GM18498 (cell line): ENCODE measurements around the gene ALS2CL.
"Not testable (repeated sequence)": the region's sequence is repeated elsewhere in the genome, so short reads cannot be mapped to it uniquely, and the experiment has no call there.

Experiments used
- ATAC-seq: cut with Tn5 transposase; IDR thresholded peaks from one replicate; pipeline ENCODE4 v1.9.1; 2021; ENCODE audit warnings: mild to moderate bottlenecking, moderate library complexity; ENCODE audit not compliant: unreplicated experiment

Gene ALS2CL, protein sequence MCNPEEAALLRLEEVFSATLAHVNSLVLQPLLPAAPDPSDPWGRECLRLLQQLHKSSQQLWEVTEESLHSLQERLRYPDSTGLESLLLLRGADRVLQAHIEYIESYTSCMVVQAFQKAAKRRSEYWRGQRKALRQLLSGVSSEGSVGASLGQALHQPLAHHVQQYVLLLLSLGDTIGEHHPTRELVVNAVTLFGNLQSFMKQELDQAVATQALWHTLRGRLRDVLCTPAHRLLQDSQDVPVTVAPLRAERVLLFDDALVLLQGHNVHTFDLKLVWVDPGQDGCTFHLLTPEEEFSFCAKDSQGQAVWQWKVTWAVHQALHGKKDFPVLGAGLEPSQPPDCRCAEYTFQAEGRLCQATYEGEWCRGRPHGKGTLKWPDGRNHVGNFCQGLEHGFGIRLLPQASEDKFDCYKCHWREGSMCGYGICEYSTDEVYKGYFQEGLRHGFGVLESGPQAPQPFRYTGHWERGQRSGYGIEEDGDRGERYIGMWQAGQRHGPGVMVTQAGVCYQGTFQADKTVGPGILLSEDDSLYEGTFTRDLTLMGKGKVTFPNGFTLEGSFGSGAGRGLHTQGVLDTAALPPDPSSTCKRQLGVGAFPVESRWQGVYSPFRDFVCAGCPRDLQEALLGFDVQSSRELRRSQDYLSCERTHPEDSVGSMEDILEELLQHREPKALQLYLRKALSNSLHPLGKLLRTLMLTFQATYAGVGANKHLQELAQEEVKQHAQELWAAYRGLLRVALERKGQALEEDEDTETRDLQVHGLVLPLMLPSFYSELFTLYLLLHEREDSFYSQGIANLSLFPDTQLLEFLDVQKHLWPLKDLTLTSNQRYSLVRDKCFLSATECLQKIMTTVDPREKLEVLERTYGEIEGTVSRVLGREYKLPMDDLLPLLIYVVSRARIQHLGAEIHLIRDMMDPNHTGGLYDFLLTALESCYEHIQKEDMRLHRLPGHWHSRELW

GRCh38 chr3:46693038-46693891 is at the start of gene ALS2CL:
Gene ALS2CL, minus strand, starts transcription at chr3:46693679. Its CDS starts 4,239 bp downstream, at chr3:46689440.
- ATAC-seq = no peak

DNA sequence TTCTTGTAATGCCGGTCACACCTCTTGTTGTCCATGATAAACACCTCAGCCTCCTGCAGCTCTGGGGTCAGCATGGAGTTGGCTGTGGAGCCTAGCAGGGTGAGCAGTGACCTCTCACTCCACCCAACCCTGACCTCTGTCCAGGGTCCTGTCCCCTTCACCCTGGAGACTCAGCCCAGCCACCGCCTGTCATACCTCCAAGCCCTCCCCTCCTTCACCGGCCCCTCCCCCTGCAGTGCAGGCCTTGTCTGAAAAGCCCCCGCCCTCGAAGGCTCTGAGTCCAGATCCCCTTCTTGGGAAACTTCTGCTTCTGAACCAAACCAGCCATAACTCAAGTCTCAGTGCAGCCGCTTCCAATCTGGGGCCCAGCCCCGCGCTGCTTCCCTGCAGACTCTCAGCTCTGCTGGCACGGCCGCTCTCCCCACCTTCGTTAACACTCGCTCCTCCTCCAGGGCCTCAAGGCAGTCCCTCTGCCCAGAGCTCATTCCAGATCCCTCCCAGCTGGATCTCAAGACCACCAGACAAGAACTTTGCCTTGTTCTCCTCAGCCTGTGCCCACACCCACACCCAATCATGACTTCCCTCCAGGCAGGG is 49.6 kb upstream of the ALS2CL start:
- no peak for ATAC-seq

DNA sequence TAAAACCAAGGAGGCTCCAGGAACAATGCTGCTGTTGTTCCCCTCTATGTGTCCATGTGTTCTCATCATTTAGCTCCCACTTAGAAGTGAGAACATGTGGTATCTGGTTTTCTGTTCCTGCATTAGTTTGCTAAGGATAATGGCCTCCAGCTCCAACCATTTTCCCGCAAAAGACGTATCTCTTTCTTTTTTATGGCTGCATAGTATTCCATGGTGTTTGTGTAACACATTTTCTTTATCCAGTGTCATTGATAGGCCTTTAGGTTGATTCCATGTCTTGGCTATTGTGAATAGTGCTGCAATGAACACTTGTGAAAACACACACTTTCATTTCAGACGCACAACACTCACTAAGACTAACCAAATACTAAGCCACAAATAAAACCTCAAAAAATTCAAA is 46.1 kb upstream of the ALS2CL start:
- ATAC-seq = not testable (repeated sequence)

- no peak for ATAC-seq
These were observed 43.9 kb upstream of the ALS2CL start for GRCh38 chr3:46737329-46737731.

GRCh38 chr3:46736006-46736872 is 42.8 kb upstream of the ALS2CL start:
- ATAC-seq = no peak

GRCh38 chr3:46734773-46735172 is 41.3 kb upstream of the ALS2CL start:
- ATAC-seq = no peak

GRCh38 chr3:46733026-46733800 is 39.7 kb upstream of the ALS2CL start:
- ATAC-seq = no peak

DNA sequence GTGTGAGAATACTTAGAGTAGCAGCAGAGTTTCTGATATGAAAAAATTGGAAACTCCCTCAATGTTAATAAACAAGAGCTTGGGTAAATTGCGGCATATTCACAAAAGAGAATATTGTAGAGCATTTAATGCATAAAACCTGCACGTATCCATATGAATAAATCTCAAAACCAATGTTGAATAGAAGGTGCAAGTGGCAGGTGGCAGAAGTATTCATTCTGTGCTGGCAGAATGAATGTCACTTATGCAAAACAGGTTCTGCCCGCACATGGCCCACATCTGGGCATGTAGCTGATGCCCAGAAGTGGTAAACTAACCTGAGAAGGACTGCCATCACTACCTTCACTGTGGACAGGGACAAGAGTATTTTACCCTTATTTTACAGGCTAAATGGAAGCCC is 38.3 kb upstream of the ALS2CL start:
- no peak for ATAC-seq

DNA sequence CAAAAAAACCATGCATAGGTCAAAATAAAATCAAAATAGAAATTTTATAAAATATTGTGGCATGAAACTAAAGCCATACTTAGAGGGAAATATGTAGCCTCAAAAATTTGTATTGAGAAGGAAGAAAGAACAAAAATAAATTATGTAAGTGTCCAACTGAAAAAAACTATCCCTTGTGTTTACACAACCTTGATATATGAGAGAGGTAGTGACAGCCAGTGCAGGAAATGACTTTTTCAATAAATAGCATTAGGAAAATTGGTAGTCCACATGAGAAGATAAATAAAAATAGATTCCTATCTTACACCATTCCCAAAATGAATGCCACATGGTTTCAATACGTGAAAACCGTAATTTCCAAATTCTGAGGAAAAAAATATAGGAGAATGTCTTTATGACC is 37.3 kb upstream of the ALS2CL start:
- ATAC-seq = no peak

- no peak for ATAC-seq
These were observed 35.6 kb upstream of the ALS2CL start for GRCh38 chr3:46729038-46729437.

GRCh38 chr3:46725621-46726314 is 32.3 kb upstream of the ALS2CL start:
- no peak for ATAC-seq

GRCh38 chr3:46724424-46724823 is 30.9 kb upstream of the ALS2CL start:
- no peak for ATAC-seq

GRCh38 chr3:46722443-46722842 is 29.0 kb upstream of the ALS2CL start:
- no peak for ATAC-seq

- no peak for ATAC-seq
These were observed 27.5 kb upstream of the ALS2CL start for GRCh38 chr3:46721009-46721408.

DNA sequence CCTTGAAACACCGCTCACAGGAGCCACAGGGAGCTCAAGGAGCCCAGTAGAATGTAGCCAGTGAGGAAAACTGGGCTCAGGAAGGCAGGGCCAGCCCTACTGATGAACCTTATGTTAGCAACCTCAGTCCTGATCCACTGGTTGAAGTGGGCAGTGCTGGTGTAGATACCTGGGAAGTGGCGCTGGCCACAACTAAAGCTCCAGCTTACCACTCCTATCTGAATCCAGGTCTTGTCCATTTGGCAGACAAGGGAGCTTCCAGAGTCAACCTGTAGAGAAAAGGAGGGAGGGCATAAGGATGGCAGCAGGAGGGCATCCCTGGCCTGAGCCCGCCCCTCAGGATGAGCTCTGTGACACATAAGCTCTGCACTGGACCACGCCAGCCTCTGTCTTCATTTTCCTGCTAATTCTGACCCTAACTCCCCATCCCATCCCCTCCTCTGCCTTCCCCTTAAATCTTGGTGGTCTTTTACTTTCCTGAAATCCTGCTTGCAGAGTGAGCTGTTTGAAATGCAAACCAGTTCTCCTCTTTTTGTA is 26.3 kb upstream of the ALS2CL start:
- ATAC-seq = no peak

- ATAC-seq = no peak
These were observed 25.6 kb upstream of the ALS2CL start for GRCh38 chr3:46719044-46719565.

DNA sequence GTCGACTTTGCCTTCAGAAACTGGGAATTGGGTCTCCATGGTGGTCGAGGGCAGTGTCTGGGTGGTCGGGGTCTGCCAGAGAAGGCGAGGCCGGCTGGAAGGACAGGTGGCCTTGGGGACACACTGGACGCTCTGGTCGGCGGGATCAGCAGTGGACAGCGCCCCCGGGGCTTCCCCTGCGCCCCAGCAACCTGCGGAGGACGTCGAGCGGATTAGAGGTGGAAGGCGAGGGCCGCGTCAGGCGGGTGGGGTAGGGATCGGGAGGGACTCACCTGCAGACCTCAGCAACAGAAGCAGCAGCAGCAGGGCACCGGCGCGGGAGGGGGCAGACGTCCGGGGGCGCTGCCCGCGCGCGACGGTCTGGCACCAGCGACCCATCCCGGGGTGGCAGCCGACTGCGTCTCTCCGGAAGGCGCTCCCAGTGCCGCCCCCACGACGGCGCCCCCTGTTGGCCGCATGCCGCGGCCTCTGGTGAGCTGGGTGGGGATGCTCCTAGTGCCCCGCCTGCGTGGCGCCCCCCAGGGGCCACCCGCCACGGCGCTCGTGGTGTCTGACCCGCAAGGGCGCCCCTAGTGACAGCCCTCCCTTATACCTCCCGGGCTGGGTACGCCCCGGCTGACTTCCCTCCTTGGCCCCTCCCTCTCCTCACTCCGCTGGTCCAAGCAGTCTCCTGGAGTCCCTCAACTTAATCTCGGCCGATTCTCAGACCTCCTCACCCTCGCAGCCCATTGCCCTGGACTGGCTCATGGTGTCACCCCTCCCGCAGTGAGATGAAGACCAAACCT is 24.2 kb upstream of the ALS2CL start, which contains the start of gene PRSS50:
Gene PRSS50 (minus strand): TSS at position 423 of the 785 bp plus-strand sequence. CDS start 45 bp downstream, at position 378.
- ATAC-seq = no peak
